B cell (primary cell): ENCODE measurements around the gene CREB3.

ENCODE experiments used
- EZH2 ChIP-seq: IDR thresholded peaks from 2 replicates; pipeline ENCODE4 v1.6.1; 2012; ENCODE audit warnings: borderline replicate concordance, low read depth, mild to moderate bottlenecking, moderate library complexity, low read length; ENCODE audit not compliant: insufficient read depth, poor library complexity, severe bottlenecking
- TF ChIP-seq, protein P1 (sequence below): fragments of 200-600 bp; IDR thresholded peaks from one replicate; pipeline ENCODE4 v1.8.0; 2022; ENCODE audit warnings: antibody characterized with exemption, mild to moderate bottlenecking

DNA sequence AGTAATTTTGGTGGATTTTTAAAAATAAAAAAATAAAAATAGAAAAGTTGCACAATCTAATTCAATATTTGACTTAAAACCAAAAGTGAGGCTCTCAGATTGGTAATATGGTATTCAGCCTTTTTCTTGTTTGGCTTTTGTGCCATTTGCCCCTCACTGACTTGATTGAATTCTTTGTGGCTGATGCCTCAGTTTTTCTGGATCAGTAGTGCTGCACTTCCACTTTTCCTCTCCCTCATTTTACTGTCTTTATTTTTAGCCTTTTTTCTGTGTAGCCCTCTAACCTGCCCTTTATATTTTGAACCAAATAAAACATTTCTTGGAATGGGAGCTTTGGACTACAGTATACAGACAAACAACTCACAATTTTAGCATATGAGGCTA, 25.4 kb downstream of the CREB3 start:
- TF ChIP-seq, protein P1, sequence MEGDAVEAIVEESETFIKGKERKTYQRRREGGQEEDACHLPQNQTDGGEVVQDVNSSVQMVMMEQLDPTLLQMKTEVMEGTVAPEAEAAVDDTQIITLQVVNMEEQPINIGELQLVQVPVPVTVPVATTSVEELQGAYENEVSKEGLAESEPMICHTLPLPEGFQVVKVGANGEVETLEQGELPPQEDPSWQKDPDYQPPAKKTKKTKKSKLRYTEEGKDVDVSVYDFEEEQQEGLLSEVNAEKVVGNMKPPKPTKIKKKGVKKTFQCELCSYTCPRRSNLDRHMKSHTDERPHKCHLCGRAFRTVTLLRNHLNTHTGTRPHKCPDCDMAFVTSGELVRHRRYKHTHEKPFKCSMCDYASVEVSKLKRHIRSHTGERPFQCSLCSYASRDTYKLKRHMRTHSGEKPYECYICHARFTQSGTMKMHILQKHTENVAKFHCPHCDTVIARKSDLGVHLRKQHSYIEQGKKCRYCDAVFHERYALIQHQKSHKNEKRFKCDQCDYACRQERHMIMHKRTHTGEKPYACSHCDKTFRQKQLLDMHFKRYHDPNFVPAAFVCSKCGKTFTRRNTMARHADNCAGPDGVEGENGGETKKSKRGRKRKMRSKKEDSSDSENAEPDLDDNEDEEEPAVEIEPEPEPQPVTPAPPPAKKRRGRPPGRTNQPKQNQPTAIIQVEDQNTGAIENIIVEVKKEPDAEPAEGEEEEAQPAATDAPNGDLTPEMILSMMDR = no peak
- no peak for TF ChIP-seq EZH2
